HepG2 (cell line): Measurements from ENCODE around the gene STX4. TPM values are rescaled to one million over a fixed set of nuclear protein-coding genes. Genes with fewer than 3 reads are reported as not detected.

Experiments
- FOXA3 ChIP-seq: IDR thresholded peaks from 2 replicates; pipeline ENCODE4 v1.6.1; 2016; ENCODE audit warnings: missing genetic modification reagents, missing compliant biosample characterization
- GLI4 ChIP-seq: sonication (generic); formaldehyde crosslinking; IDR thresholded peaks from 2 replicates; pipeline ENCODE4 v1.5.1; 2020; ENCODE audit warnings: missing genetic modification reagents, mild to moderate bottlenecking, moderate library complexity, borderline replicate concordance
- IRF9 ChIP-seq: sonication (generic); formaldehyde crosslinking; IDR thresholded peaks from 2 replicates; pipeline ENCODE4 v1.8.0; 2022; ENCODE audit warnings: missing genetic modification reagents, mild to moderate bottlenecking, borderline replicate concordance
- KDM4B ChIP-seq: sonication (generic); formaldehyde crosslinking; IDR thresholded peaks from 2 replicates; pipeline ENCODE4 v1.4.0; 2020; ENCODE audit warnings: missing genetic modification reagents
- MLX ChIP-seq: IDR thresholded peaks from 2 replicates; pipeline ENCODE4 v1.6.1; 2016
- MYNN ChIP-seq: sonication (generic); formaldehyde crosslinking; IDR thresholded peaks from 2 replicates; pipeline ENCODE4 v1.4.0; 2020; ENCODE audit warnings: mild to moderate bottlenecking, low read depth, missing genetic modification reagents
- RXRA ChIP-seq: sonication (generic); formaldehyde crosslinking; IDR thresholded peaks from 2 replicates; pipeline ENCODE4 v1.5.1; 2020; ENCODE audit warnings: missing genetic modification reagents
- SMARCE1 ChIP-seq: fragments of 450-650 bp; IDR thresholded peaks from 2 replicates; pipeline ENCODE4 v1.6.1; 2017; ENCODE audit warnings: borderline replicate concordance
- TBX3 ChIP-seq: fragments of 450-650 bp; IDR thresholded peaks from 2 replicates; pipeline ENCODE4 v1.6.1; 2017; ENCODE audit warnings: antibody characterized with exemption, mild to moderate bottlenecking, inconsistent platforms, borderline replicate concordance
- XRCC5 ChIP-seq: fragments of 200-400 bp; formaldehyde crosslinking; optimal IDR thresholded peaks from 2 replicates; pipeline ENCODE3; 2017; ENCODE audit warnings: mild to moderate bottlenecking, low read length
- ZIK1 ChIP-seq: sonication (generic); formaldehyde crosslinking; IDR thresholded peaks from 2 replicates; pipeline ENCODE4 v1.5.0; 2020; ENCODE audit warnings: mild to moderate bottlenecking, low read depth, missing genetic modification reagents, borderline replicate concordance
- ZNF224 ChIP-seq: sonication (generic); formaldehyde crosslinking; IDR thresholded peaks from 2 replicates; pipeline ENCODE4 v1.5.0; 2020; ENCODE audit warnings: mild to moderate bottlenecking, missing genetic modification reagents
- ZNF253 ChIP-seq: sonication (generic); formaldehyde crosslinking; IDR thresholded peaks from 2 replicates; pipeline ENCODE4 v1.8.0; 2022; ENCODE audit warnings: mild to moderate bottlenecking, missing genetic modification reagents, borderline replicate concordance
- ZNF383 ChIP-seq: sonication (generic); formaldehyde crosslinking; IDR thresholded peaks from 2 replicates; pipeline ENCODE4 v1.4.0; 2020; ENCODE audit warnings: missing genetic modification reagents, mild to moderate bottlenecking, borderline replicate concordance
- ZNF496 ChIP-seq: sonication (generic); formaldehyde crosslinking; IDR thresholded peaks from 2 replicates; pipeline ENCODE4 v1.8.1; 2023; ENCODE audit warnings: mild to moderate bottlenecking, moderate library complexity, missing genetic modification reagents; ENCODE audit not compliant: insufficient replicate concordance
- ZNF781 ChIP-seq: sonication (generic); formaldehyde crosslinking; IDR thresholded peaks from 2 replicates; pipeline ENCODE4 v1.5.1; 2020; ENCODE audit warnings: borderline replicate concordance, mild to moderate bottlenecking, missing genetic modification reagents; ENCODE audit errors: not compliant biosample characterization
- ZSCAN21 ChIP-seq: sonication (generic); formaldehyde crosslinking; IDR thresholded peaks from 2 replicates; pipeline ENCODE4 v1.8.0; 2022; ENCODE audit warnings: mild to moderate bottlenecking, missing genetic modification reagents, moderate library complexity, borderline replicate concordance
- ZSCAN31 ChIP-seq: sonication (generic); formaldehyde crosslinking; IDR thresholded peaks from 2 replicates; pipeline ENCODE4 v1.5.0; 2020; ENCODE audit warnings: low read depth, mild to moderate bottlenecking, missing genetic modification reagents
- polyA plus RNA-seq, 8 experiments: library from polyadenylated mRNA; depleted of rRNA in 3 of 8; stranded (reverse) in 7 of 8; unstranded in 1 of 8; fragments of >200 nt; fragmentation: Illumina TruSeq in 4 of 8; extraction: Trizol in 4 of 8; gene quantifications; 2 replicates each; pipeline versions ENCODE4 v1.2.1 to v1.2.3, GENCODE V29; 2011 to 2016; ENCODE audit warnings: low read depth in 4 of 8, missing spikeins in 1 of 8, mixed read lengths in 1 of 8; ENCODE audit not compliant: insufficient read depth in 1 of 8
- total RNA-seq, 5 experiments: library from RNA; depleted of rRNA; stranded (reverse); fragments of >200 nt; fragmentation: Illumina TruSeq; extraction: Trizol; gene quantifications; 2 replicates each; pipeline ENCODE4 v1.2.3, GENCODE V29; 2016; ENCODE audit warnings: low read depth in 1 of 5
- TF ChIP-seq, protein P1 (sequence below): sonication (generic); formaldehyde crosslinking; IDR thresholded peaks from 2 replicates; pipeline ENCODE4 v1.5.1; 2020; ENCODE audit warnings: mild to moderate bottlenecking, moderate library complexity, missing genetic modification reagents
- TF ChIP-seq, protein P2 (sequence below): sonication (generic); formaldehyde crosslinking; IDR thresholded peaks from 2 replicates; pipeline ENCODE4 v1.5.0; 2020; ENCODE audit warnings: missing genetic modification reagents
- TF ChIP-seq, protein P3 (sequence below): sonication (generic); formaldehyde crosslinking; IDR thresholded peaks from 2 replicates; pipeline ENCODE4 v1.8.0; 2022; ENCODE audit warnings: missing genetic modification reagents, mild to moderate bottlenecking, inconsistent platforms, borderline replicate concordance

Gene STX4
- total and polyA plus RNA-seq, 2 of the 13 experiments (the other 11 are each of a cell fraction or from before 2014, with no cell fraction given), result 29.2 to 34.6 TPM

GRCh38 chr16:30997725-30998711 is 35.3 kb upstream of the STX4 start (continued):
- TF ChIP-seq SMARCE1, result no peak
- TF ChIP-seq ZIK1 (CRISPR knock-in tag), result no peak
- TF ChIP-seq ZNF253 (CRISPR knock-in tag), result no peak; the same call in 1 of the 2 replicates
- no peak for TF ChIP-seq IRF9 (CRISPR knock-in tag)
- TF ChIP-seq KDM4B (CRISPR knock-in tag), result no peak
- TF ChIP-seq MYNN, result 0 out of 2 replicates have a peak, but pooled peaks have one; percentile 48
- TF ChIP-seq, protein P1, sequence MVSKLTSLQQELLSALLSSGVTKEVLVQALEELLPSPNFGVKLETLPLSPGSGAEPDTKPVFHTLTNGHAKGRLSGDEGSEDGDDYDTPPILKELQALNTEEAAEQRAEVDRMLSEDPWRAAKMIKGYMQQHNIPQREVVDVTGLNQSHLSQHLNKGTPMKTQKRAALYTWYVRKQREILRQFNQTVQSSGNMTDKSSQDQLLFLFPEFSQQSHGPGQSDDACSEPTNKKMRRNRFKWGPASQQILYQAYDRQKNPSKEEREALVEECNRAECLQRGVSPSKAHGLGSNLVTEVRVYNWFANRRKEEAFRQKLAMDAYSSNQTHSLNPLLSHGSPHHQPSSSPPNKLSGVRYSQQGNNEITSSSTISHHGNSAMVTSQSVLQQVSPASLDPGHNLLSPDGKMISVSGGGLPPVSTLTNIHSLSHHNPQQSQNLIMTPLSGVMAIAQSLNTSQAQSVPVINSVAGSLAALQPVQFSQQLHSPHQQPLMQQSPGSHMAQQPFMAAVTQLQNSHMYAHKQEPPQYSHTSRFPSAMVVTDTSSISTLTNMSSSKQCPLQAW (CRISPR knock-in tag), result 0 out of 2 replicates have a peak, but pooled peaks have one; percentile 19
- TF ChIP-seq ZSCAN21, result no peak
- peak; percentile 12; the same call in 1 of the 2 replicates for TF ChIP-seq ZSCAN31 (CRISPR knock-in tag)
- TF ChIP-seq GLI4, result peak; percentile 74; the same call in 1 of the 2 replicates
- peak; percentile 60 for TF ChIP-seq XRCC5
- no peak; the same call in 1 of the 2 replicates for TF ChIP-seq RXRA (CRISPR knock-in tag)
- TF ChIP-seq MLX (CRISPR knock-in tag), result no peak
- no peak for TF ChIP-seq ZNF781
- 0 out of 2 replicates have a peak, but pooled peaks have one; percentile 85 for TF ChIP-seq ZNF383
- TF ChIP-seq, protein P2, sequence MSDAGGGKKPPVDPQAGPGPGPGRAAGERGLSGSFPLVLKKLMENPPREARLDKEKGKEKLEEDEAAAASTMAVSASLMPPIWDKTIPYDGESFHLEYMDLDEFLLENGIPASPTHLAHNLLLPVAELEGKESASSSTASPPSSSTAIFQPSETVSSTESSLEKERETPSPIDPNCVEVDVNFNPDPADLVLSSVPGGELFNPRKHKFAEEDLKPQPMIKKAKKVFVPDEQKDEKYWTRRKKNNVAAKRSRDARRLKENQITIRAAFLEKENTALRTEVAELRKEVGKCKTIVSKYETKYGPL, result no peak
- TF ChIP-seq ZNF224 (CRISPR knock-in tag), result no peak
- TF ChIP-seq FOXA3 (CRISPR knock-in tag), result no peak
- TF ChIP-seq TBX3, result no peak
- no peak for TF ChIP-seq ZNF496
- TF ChIP-seq, protein P3, sequence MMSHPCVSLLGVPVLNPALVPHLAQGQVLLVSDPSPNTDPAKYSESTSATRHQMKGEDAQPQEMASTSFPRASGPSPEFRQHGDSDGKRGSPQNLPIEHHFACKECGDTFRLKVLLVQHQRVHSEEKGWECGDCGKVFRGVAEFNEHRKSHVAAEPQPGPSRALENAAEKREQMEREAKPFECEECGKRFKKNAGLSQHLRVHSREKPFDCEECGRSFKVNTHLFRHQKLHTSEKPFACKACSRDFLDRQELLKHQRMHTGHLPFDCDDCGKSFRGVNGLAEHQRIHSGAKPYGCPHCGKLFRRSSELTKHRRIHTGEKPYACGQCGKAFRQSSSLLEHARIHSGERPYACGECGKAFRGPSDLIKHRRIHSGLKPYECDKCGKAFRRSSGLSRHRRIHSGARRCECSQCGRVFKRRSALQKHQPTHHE (CRISPR knock-in tag), result 0 out of 2 replicates have a peak, but pooled peaks have one; percentile 38
